Measurements from ENCODE around the gene RAPGEF4. TPM values are rescaled to one million over a fixed set of nuclear protein-coding genes. Genes with fewer than 3 reads are reported as not detected.

Gene RAPGEF4
- total RNA-seq, 4 donors from 2014 or later = 16.1 to 26.2 (median 21.3) TPM

GRCh38 chr2:173001664-173002604 is 266.3 kb downstream of the RAPGEF4 start:
- H3K9me3 ChIP-seq = no peaks in the 10 kb centered on the region
- no peaks in the 10 kb centered on the region for H3K4me1 ChIP-seq
- no peak overlapping the region for H3K27ac ChIP-seq
- no peaks in the 10 kb centered on the region for H3K36me3 ChIP-seq
- no peak for DNase-seq
- TF ChIP-seq POLR2A (IDR thresholded peaks at IDR 0.05) = no peak
- TF ChIP-seq, protein P1, sequence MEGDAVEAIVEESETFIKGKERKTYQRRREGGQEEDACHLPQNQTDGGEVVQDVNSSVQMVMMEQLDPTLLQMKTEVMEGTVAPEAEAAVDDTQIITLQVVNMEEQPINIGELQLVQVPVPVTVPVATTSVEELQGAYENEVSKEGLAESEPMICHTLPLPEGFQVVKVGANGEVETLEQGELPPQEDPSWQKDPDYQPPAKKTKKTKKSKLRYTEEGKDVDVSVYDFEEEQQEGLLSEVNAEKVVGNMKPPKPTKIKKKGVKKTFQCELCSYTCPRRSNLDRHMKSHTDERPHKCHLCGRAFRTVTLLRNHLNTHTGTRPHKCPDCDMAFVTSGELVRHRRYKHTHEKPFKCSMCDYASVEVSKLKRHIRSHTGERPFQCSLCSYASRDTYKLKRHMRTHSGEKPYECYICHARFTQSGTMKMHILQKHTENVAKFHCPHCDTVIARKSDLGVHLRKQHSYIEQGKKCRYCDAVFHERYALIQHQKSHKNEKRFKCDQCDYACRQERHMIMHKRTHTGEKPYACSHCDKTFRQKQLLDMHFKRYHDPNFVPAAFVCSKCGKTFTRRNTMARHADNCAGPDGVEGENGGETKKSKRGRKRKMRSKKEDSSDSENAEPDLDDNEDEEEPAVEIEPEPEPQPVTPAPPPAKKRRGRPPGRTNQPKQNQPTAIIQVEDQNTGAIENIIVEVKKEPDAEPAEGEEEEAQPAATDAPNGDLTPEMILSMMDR (IDR thresholded peaks at IDR 0.05) = no peak
- H3K27me3 ChIP-seq = no peaks in the 10 kb centered on the region
- intact Hi-C loops (cut with DNase I; ENCODE audit: low total_unique reads) = no loop called here
- no peak overlapping the region for H3K4me3 ChIP-seq

GRCh38 chr2:173002751-173003541 is 267.3 kb downstream of the RAPGEF4 start:
- no peaks in the 10 kb centered on the region for H3K27me3 ChIP-seq
- H3K27ac ChIP-seq = no peak overlapping the region
- no peak for TF ChIP-seq POLR2A (IDR thresholded peaks at IDR 0.05)
- TF ChIP-seq, protein P1 (IDR thresholded peaks at IDR 0.05) = no peak
- DNase-seq = no peak
- H3K36me3 ChIP-seq = no peaks in the 10 kb centered on the region
- H3K4me1 ChIP-seq = no peaks in the 10 kb centered on the region
- intact Hi-C loops (cut with DNase I; ENCODE audit: low total_unique reads) = no loop called here
- H3K4me3 ChIP-seq = no peak overlapping the region
- H3K9me3 ChIP-seq = no peaks in the 10 kb centered on the region

DNA sequence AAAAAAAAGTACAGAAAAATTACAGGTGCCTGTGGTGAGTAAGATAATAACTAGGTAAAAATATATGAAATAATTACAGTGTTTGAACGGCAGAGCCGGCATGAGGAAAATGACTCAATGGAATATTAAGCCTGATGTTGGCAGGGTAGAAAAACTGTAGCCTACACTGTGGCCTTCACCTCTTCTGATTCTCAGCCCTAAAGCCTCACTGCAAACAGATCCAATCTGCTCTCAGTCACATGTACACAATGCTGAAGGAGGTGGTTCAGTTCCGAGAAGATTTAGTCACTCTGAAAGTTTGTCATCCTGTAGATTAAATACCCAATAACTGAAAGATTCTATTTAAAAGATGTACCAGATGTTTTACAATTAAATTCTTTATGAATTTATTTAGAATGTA is 273.1 kb downstream of the RAPGEF4 start:
- intact Hi-C loops (cut with DNase I; ENCODE audit: low total_unique reads) = no loop called here
- no peaks in the 10 kb centered on the region for H3K36me3 ChIP-seq
- TF ChIP-seq POLR2A (IDR thresholded peaks at IDR 0.05) = no peak
- TF ChIP-seq, protein P1 (IDR thresholded peaks at IDR 0.05) = no peak
- no peak for DNase-seq
- H3K27me3 ChIP-seq = no peaks in the 10 kb centered on the region
- H3K9me3 ChIP-seq = no peaks in the 10 kb centered on the region
- H3K27ac ChIP-seq = no peak overlapping the region
- no peaks in the 10 kb centered on the region for H3K4me1 ChIP-seq
- no peak overlapping the region for H3K4me3 ChIP-seq

DNA sequence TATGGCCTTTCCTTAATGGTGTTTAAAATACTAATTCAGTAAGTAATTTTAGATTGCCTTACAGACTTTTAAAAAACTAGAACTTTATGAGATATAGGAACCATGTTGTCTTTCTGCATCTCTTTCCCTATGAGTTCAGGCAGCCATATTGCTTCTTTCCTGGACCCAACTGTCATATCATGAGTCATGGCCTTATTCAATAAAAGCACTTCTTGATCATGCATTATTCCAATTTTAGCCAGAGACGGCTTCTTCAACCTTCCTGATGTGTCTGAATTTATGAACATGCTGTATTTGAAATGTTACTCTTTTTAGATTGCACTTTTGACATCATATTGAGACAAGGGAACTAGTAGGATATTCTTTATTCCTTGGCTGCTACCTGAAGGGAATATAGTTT is 274.6 kb downstream of the RAPGEF4 start:
- Histone ChIP-seq H3K27ac (no peak overlapping the region), H3K27me3 (no peaks in the 10 kb centered on the region), H3K9me3 (no peaks in the 10 kb centered on the region), H3K4me3 (no peak overlapping the region), H3K4me1 (no peaks in the 10 kb centered on the region), H3K36me3 (no peaks in the 10 kb centered on the region)
- no peak for DNase-seq
- intact Hi-C loops (cut with DNase I; ENCODE audit: low total_unique reads) = no loop called here
- TF ChIP-seq, protein P1 (IDR thresholded peaks at IDR 0.05) = no peak
- no peak for TF ChIP-seq POLR2A (IDR thresholded peaks at IDR 0.05)

DNA sequence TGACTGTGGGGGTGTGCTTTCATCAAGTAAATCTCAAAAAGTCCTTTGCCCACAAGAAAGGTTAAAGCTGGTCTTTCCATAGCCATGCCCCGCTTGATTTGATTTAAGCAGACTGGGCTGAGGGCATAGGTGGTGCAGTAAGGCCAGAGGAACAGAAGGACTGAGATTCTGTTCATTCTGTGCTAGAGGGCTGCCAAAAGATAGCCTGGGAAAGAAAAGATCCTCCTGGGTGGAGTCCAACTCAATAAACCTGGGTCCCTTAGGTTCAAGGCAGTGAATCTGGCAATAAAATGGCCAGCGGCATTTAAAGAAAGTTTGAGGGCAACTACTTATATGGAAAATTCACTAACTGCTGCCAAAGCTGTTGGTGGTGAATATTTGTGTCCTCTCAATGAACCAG is 280.8 kb downstream of the RAPGEF4 start:
- Histone ChIP-seq H3K27me3 (no peaks in the 10 kb centered on the region), H3K27ac (no peak overlapping the region), H3K36me3 (no peaks in the 10 kb centered on the region), H3K4me1 (no peaks in the 10 kb centered on the region), H3K4me3 (no peak overlapping the region), H3K9me3 (no peaks in the 10 kb centered on the region)
- TF ChIP-seq POLR2A (IDR thresholded peaks at IDR 0.05) = no peak
- TF ChIP-seq, protein P1 (IDR thresholded peaks at IDR 0.05) = no peak
- intact Hi-C loops (cut with DNase I; ENCODE audit: low total_unique reads) = no loop called here
- no peak for DNase-seq
